Measurements from ENCODE around the gene FGF6.

- TF ChIP-seq CTCF (IDR thresholded peaks at IDR 0.05) = no peak
- TF ChIP-seq EP300 (IDR thresholded peaks at IDR 0.05) = no peak
These were observed 57.6 kb downstream of the FGF6 start for GRCh38 chr12:4388032-4388431.
